GM18511 (cell line): Measurements from ENCODE around the gene OSBPL2.

Experiments used
- ATAC-seq: cut with Tn5 transposase; IDR thresholded peaks from one replicate; pipeline ENCODE4 v1.9.1; 2021; ENCODE audit warnings: mild to moderate bottlenecking, moderate library complexity; ENCODE audit not compliant: unreplicated experiment

OSBPL2 gene

GRCh38 chr20:62237801-62238568, at the start of gene OSBPL2:
TSS of gene OSBPL2 (plus strand) at chr20:62238521. CDS start at chr20:62256185, 17,664 bp downstream.
- ATAC-seq = peak; percentile 99

- ATAC-seq = no peak
These were observed 47.5 kb upstream of the OSBPL2 start for GRCh38 chr20:62190639-62191411.

GRCh38 chr20:62191781-62192559, 46.4 kb upstream of the OSBPL2 start:
- no peak for ATAC-seq

GRCh38 chr20:62192635-62193034, 45.7 kb upstream of the OSBPL2 start:
- ATAC-seq = no peak

- no peak for ATAC-seq
These were observed 45.0 kb upstream of the OSBPL2 start for GRCh38 chr20:62193079-62194025.

- no peak for ATAC-seq
These were observed 43.3 kb upstream of the OSBPL2 start for GRCh38 chr20:62195075-62195405.

- ATAC-seq = no peak
These were observed 42.6 kb upstream of the OSBPL2 start for GRCh38 chr20:62195736-62196135.

GRCh38 chr20:62196286-62196685, 42.0 kb upstream of the OSBPL2 start:
- ATAC-seq = no peak

GRCh38 chr20:62197311-62197710, 41.0 kb upstream of the OSBPL2 start:
- no peak for ATAC-seq

GRCh38 chr20:62197801-62198200, 40.5 kb upstream of the OSBPL2 start:
- ATAC-seq = no peak

GRCh38 chr20:62198496-62198895, 39.8 kb upstream of the OSBPL2 start:
- ATAC-seq = no peak

GRCh38 chr20:62198931-62199330, 39.4 kb upstream of the OSBPL2 start:
- ATAC-seq = no peak

- no peak for ATAC-seq
These were observed 37.7 kb upstream of the OSBPL2 start for GRCh38 chr20:62200491-62201172.

- ATAC-seq = peak; percentile 94
These were observed 36.9 kb upstream of the OSBPL2 start for GRCh38 chr20:62201173-62202082.

- peak; percentile 38 for ATAC-seq
These were observed 36.3 kb upstream of the OSBPL2 start for GRCh38 chr20:62202083-62202395.

GRCh38 chr20:62202676-62203377, 35.5 kb upstream of the OSBPL2 start:
- ATAC-seq = no peak

GRCh38 chr20:62203378-62204030, 34.8 kb upstream of the OSBPL2 start:
- no peak for ATAC-seq
